Measurements from ENCODE around the gene MAPK8IP1.

GRCh38 chr11:45924036-45924915 is 38.8 kb downstream of the MAPK8IP1 start:
- TF ChIP-seq CTCF (IDR thresholded peaks at IDR 0.05): no peak
- no peak for TF ChIP-seq POLR2A (IDR thresholded peaks at IDR 0.05)
- TF ChIP-seq POLR2AphosphoS5 (IDR thresholded peaks at IDR 0.05): no peak

Data from suprapubic skin (tissue), 4 donors.